Fibroblast of lung (primary cell): ENCODE data around the gene PCGF2. TPM values are rescaled to one million over a fixed set of nuclear protein-coding genes. Genes with fewer than 3 reads are reported as not detected.

Experiments used
- DNase-seq, 2 donors: peaks; one replicate each; pipeline versions ENCODE4 v3.0.0 to v3.0.0-alpha.2; 2010; ENCODE audit warnings: low read depth in 2 of 2
- H2AFZ ChIP-seq: 2 replicates; pipeline ENCODE4 v1.5.1; 2012; ENCODE audit warnings: low read length, control low read depth, inconsistent platforms
- H3K27ac ChIP-seq: 2 replicates; pipeline ENCODE4 v1.5.1; 2011; ENCODE audit warnings: low read length, control low read depth; ENCODE audit not compliant: insufficient read depth
- H3K27me3 ChIP-seq: 2 replicates; pipeline ENCODE4 v1.5.1; 2011; ENCODE audit warnings: mild to moderate bottlenecking, low read length; ENCODE audit not compliant: control insufficient read depth, insufficient read depth
- H3K36me3 ChIP-seq: 2 replicates; pipeline ENCODE4 v1.5.1; 2011; ENCODE audit warnings: low read length; ENCODE audit not compliant: control insufficient read depth, insufficient read depth
- H3K4me1 ChIP-seq: 2 replicates; pipeline ENCODE4 v1.5.1; 2011; ENCODE audit warnings: low read length; ENCODE audit not compliant: control insufficient read depth, insufficient read depth; ENCODE audit errors: extremely low read depth
- H3K4me2 ChIP-seq: 2 replicates; pipeline ENCODE4 v1.5.1; 2011; ENCODE audit warnings: low read length, control low read depth; ENCODE audit not compliant: insufficient read depth; ENCODE audit errors: extremely low read depth
- H3K4me3 ChIP-seq, 4 experiments: fragments of 200-600 bp in 1 of 4; sonication (generic) in 1 of 4; replicated peaks in 1 of 4; 2 replicates each; pipeline ENCODE4 v1.5.1; 2011 to 2016; ENCODE audit warnings: low read length in 4 of 4, low read depth in 3 of 4, mild to moderate bottlenecking in 3 of 4, control low read depth in 2 of 4, inconsistent platforms in 1 of 4, mixed read lengths in 1 of 4; ENCODE audit not compliant: insufficient read depth in 1 of 4; ENCODE audit errors: control extremely low read depth in 1 of 4
- H3K79me2 ChIP-seq: 2 replicates; pipeline ENCODE4 v1.5.1; 2012; ENCODE audit warnings: mild to moderate bottlenecking, low read length, inconsistent platforms; ENCODE audit not compliant: control insufficient read depth, insufficient read depth
- H3K9ac ChIP-seq: 2 replicates; pipeline ENCODE4 v1.5.1; 2011; ENCODE audit warnings: mild to moderate bottlenecking, low read length, control low read depth; ENCODE audit not compliant: insufficient read depth
- H3K9me3 ChIP-seq: 2 replicates; pipeline ENCODE4 v1.5.1; 2012; ENCODE audit warnings: low read depth, low read length; ENCODE audit not compliant: control insufficient read depth, insufficient read depth
- H4K20me1 ChIP-seq: 2 replicates; pipeline ENCODE4 v1.5.1; 2011; ENCODE audit warnings: low read length; ENCODE audit not compliant: control insufficient read depth, insufficient read depth; ENCODE audit errors: extremely low read depth
- CTCF ChIP-seq, 2 donors: IDR thresholded peaks in 1 of 2; conservative IDR thresholded peaks in 1 of 2; 1 replicate in 1 of 2; 2 replicates in 1 of 2; pipeline ENCODE4 v1.5.1; 2011 to 2012; ENCODE audit warnings: low read length in 2 of 2, control low read depth in 1 of 2, inconsistent platforms in 1 of 2, low read depth in 1 of 2, mild to moderate bottlenecking in 1 of 2
- EZH2 ChIP-seq: IDR thresholded peaks from 2 replicates; pipeline ENCODE4 v1.5.1; 2012; ENCODE audit warnings: low read length, control low read depth, mild to moderate bottlenecking; ENCODE audit errors: missing control alignments
- polyA plus RNA-seq, 2 donors: library from polyadenylated mRNA; depleted of rRNA in 1 of 2; stranded (reverse) in 1 of 2; unstranded in 1 of 2; fragments of >200 nt; gene quantifications; 2 replicates each; pipeline ENCODE4 v1.2.1, GENCODE V29; 2011 to 2012; ENCODE audit warnings: missing spikeins in 1 of 2
- total RNA-seq: library from RNA; depleted of rRNA; stranded (reverse); fragments of >200 nt; gene quantifications from 2 replicates; pipeline ENCODE4 v1.2.1, GENCODE V29; 2014

PCGF2 gene
- total and polyA plus RNA-seq, 2 donors (not counting 1 experiment from before 2014, with no cell fraction given): 4.0 to 8.0 TPM

- DNase-seq: no peak
- no peak for TF ChIP-seq CTCF (conservative IDR thresholded peaks at IDR 0.05 in 1 of 2, IDR thresholded peaks at IDR 0.05 in 1 of 2; ENCODE audit: low read depth in 1 of 2, low read length in 2 of 2)
- no peak for TF ChIP-seq EZH2
- Histone ChIP-seq H3K9me3 (no peaks in the 10 kb centered on the region), H2AFZ (no peak overlapping the region), H3K36me3 (peaks cover 12% of the 10 kb centered on the region), H3K4me3 (no peak overlapping the region), H3K27me3 (no peaks in the 10 kb centered on the region), H4K20me1 (no peaks in the 10 kb centered on the region), H3K9ac (no peak overlapping the region), H3K79me2 (no peaks in the 10 kb centered on the region), H3K4me1 (no peaks in the 10 kb centered on the region), H3K4me2 (no peak overlapping the region), H3K27ac (no peak overlapping the region)
Measured at GRCh38 chr17:38720941-38721340, 27.2 kb downstream of the PCGF2 start.

- H3K4me1 ChIP-seq: no peaks in the 10 kb centered on the region
- no peak overlapping the region for H3K4me3 ChIP-seq
- no peaks in the 10 kb centered on the region for H3K27me3 ChIP-seq
- no peak overlapping the region for H2AFZ ChIP-seq
- H3K27ac ChIP-seq: no peak overlapping the region
- no peaks in the 10 kb centered on the region for H3K9me3 ChIP-seq
- no peak for TF ChIP-seq CTCF (conservative IDR thresholded peaks at IDR 0.05 in 1 of 2, IDR thresholded peaks at IDR 0.05 in 1 of 2; ENCODE audit: low read depth in 1 of 2, low read length in 2 of 2)
- TF ChIP-seq EZH2: no peak
- no peaks in the 10 kb centered on the region for H4K20me1 ChIP-seq
- peaks cover 12% of the 10 kb centered on the region for H3K36me3 ChIP-seq
- no peak overlapping the region for H3K9ac ChIP-seq
- no peak overlapping the region for H3K4me2 ChIP-seq
- DNase-seq: no peak
- no peaks in the 10 kb centered on the region for H3K79me2 ChIP-seq
Measured at GRCh38 chr17:38719943-38720641, 28.0 kb downstream of the PCGF2 start.

GRCh38 chr17:38719289-38719942, 28.7 kb downstream of the PCGF2 start:
- no peaks in the 10 kb centered on the region for H3K27me3 ChIP-seq
- H3K4me2 ChIP-seq: no peak overlapping the region

More at GRCh38 chr17:38719289-38719942, 28.7 kb downstream of the PCGF2 start:
- no peak for DNase-seq
- TF ChIP-seq EZH2: no peak
- no peak for TF ChIP-seq CTCF (conservative IDR thresholded peaks at IDR 0.05 in 1 of 2, IDR thresholded peaks at IDR 0.05 in 1 of 2; ENCODE audit: low read depth in 1 of 2, low read length in 2 of 2)
- Histone ChIP-seq H4K20me1 (no peaks in the 10 kb centered on the region), H3K9me3 (no peaks in the 10 kb centered on the region), H2AFZ (no peak overlapping the region), H3K4me1 (no peaks in the 10 kb centered on the region), H3K79me2 (no peaks in the 10 kb centered on the region), H3K27ac (no peak overlapping the region), H3K36me3 (peaks cover 12% of the 10 kb centered on the region), H3K4me3 (no peak overlapping the region), H3K9ac (no peak overlapping the region)
